TTC549 (cell line): Measurements from ENCODE around the gene INHBB.

Experiments used
- FAIRE-seq: peaks from 2 replicates; lab custom pipeline; 2012; peaks lifted over from hg19 to GRCh38; lab: Jason Lieb, UNC

Gene INHBB

DNA sequence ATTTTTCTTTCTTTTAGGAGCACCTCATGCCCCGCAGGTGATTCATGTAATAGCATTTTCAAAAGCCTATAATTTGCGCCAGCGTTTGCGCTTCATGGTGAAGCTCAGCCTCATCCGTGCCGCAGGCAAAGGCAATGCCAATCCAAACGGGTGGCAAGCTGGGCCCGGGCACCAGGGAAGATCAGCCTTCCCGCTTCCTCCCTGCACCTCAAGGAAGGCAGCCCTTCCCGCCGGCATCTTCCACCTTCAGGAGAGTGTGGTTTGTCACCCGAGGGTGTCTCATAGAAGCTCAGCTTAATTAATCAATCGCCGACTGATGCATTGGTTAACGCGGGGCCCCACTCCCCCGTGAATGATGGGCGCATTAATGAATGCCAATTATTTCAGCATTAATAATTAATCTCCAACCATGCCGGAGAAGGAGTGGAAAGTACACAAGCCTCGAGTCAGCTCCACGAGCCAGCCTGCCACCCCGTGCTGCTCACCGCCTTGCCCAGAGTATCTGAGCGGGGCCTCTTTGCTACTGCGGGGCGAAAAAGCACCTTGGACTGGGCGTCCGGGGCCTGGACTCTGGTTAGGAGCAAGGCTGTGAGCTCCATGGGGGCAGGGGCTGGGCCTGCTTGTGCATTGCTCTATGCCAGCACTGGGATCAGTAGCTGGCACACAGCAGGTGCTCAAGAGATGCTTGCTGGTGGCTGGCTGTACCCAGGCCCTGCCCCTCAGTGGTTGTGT, 13.0 kb downstream of the INHBB start:
- no peak for FAIRE-seq

DNA sequence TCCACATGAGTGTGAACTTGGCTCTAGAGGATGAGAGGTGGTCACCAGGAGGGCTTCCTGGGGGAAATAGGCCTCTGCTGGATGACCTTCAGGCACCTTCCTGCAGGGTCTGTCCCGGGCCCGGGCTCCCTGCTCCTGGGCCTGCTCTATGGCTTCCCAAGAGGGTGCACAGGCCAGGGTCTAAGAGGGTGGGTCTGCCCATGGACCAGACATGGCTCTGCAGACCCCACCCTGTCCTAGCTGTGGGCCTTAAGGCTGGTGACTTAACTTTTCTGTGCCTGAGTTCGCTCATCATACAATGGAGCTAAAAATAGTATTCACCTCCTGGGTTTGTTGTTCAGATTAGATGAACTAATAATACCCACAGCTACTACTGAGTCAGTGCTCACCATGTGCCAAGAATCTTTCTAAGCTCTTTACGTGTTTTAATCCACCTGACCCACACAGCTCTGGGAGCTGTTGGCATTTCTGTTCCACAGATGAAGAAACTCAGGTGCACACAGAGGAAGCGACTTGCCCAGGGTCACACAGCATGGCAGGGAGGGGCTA, 14.4 kb downstream of the INHBB start:
- FAIRE-seq = no peak

GRCh38 chr2:120362926-120363325, 17.0 kb downstream of the INHBB start:
- FAIRE-seq = no peak

DNA sequence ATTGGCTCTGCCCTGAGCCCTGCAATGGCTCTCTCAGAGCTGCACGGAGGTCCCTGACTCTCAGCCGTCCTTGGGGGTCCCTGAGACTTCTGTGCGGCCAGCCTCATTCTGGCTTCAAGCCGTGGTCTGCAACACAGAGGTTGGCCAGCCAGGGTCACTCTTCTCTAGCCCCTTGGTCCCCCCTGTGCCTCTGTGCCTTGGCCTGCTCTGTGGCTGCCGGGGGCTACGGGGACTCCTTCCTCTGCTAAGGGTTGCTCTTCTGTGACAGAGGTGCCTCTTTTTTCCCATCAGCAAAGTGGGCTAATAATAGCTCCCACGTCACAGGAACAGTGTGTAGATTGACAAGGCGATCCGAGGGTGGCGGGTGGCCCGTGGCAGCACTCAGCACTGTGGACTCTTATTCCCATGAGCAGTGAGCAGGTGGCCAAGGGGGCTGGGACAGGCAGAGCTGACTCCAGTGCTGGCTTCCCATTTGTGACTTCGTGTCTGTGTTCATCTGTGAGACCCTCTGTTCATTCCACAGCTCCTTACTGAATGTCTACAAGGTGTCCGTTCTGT, 19.4 kb downstream of the INHBB start:
- FAIRE-seq = no peak

DNA sequence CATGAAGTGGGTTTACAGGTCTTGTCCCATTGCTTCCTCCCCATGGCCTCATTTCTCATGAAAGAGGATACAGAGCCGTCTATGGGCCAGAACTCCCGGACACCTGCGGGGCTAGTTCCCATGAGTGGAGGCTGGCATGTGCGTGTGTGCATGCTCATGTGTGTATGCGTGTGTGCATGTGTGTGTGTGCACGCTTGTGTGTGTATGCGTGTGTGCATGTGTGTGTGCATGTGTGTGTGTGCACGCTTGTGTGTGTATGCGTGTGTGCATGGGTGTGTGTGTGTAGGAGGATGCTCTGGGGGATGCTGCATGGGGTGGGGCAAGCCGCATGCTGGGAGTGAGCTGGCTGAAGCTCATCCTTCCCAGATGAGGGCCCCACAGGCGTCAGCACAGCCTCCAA, 20.8 kb downstream of the INHBB start:
- no peak for FAIRE-seq

DNA sequence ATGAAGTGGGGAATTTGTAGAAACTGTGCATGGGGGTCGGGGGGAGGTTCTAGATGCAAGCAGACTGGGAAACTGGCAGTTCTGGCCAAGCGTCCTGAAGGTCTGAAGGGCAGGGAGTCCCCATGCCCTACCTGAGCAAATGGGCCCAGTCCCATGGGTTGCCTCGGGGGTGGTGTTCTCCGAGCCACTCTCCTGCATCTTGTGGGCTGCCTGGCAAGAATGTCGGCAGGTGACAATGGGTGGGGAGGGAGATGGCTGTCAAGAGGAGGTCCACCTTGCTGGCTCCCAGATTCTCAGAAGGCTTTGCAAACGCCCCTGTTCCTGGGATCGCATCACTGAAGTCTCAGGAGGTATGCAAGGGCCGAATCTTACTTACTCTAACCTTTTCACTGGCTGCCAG, 21.3 kb downstream of the INHBB start:
- FAIRE-seq = no peak

DNA sequence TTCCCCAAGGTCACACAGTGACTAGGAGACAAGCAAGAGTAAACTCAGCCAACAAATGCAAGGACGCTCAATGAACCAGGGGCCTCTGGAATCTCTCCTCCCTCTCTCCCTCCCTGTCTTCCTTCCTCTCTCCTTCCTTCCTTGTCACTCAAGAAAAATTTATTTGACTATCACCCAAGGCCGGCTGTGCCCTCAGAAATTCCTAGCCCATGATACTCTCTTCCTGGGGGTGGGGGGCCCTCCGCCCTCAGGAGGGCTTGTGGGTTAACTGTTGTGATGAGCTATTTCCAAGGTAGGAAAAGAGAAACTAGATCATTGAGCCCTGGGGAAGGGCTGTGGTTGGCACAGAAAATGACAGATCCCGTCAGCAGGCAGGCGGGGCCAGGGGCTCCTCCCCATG, 21.7 kb downstream of the INHBB start:
- no peak for FAIRE-seq

DNA sequence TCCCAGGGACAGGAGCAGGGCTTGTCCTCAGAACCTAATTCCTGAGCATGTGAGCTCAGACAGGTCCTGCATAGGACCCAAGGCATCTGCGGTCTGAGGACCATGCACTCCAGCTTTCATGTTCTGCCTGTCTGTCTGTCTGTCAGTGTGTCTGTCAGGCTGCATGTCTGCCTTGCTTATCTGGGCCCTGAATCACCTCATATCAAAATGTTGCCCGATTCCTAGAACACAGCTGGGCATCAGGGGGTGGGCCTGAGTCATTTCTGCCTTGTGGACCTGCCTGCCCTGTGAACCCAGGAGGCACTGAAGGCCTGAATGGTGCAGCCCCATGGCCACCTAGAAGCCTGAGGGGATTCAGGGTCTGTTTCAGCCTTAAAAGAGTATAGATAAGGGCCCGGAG, 22.1 kb downstream of the INHBB start:
- no peak for FAIRE-seq

DNA sequence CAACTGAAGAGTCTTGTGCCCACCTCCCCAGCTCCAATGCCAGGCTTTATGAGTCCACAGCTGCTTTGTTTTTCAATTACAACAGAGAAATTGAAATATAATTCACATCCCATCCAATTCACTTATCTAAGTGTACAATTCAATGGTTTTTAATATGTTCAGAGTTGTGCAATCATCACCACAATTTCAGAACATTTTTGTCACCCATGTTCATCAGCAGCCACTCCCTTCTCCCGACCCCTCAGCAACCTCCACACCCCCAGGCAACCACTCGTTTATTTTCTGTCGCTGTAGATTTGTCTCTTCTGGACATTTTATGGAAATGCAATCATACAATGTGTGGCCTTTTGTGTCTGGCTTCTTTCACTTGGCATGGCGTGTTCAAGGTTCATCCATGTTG, 23.3 kb downstream of the INHBB start:
- FAIRE-seq = no peak

GRCh38 chr2:120371969-120372625, 26.2 kb downstream of the INHBB start:
- FAIRE-seq = no peak

- FAIRE-seq = no peak
Observed at GRCh38 chr2:120372816-120373215, 26.9 kb downstream of the INHBB start.

- FAIRE-seq = no peak
Observed at GRCh38 chr2:120373424-120373823, 27.5 kb downstream of the INHBB start.

GRCh38 chr2:120374821-120375220, 28.9 kb downstream of the INHBB start:
- FAIRE-seq = no peak

- FAIRE-seq = no peak
Observed at GRCh38 chr2:120375251-120376020, 29.5 kb downstream of the INHBB start.

DNA sequence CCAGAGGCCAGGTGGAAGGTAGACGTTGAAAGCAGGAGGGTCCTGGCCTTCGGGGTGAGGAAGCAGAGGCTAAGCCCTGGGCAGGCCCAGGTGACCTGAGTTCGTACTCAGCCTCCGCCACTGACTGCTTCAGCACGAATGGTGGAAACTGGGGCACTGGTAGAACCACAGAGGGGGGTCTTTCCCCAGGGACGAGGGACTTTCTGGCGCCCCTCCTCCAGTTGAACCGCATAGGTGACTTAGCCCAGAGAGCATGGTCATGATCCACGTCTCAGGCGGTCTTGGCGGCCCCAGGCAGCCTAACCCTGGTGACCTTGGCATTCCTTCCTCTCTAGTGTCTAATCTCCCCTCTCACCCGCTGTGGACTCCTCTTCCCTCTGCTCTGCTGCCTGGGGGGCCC, 30.2 kb downstream of the INHBB start:
- FAIRE-seq = no peak

DNA sequence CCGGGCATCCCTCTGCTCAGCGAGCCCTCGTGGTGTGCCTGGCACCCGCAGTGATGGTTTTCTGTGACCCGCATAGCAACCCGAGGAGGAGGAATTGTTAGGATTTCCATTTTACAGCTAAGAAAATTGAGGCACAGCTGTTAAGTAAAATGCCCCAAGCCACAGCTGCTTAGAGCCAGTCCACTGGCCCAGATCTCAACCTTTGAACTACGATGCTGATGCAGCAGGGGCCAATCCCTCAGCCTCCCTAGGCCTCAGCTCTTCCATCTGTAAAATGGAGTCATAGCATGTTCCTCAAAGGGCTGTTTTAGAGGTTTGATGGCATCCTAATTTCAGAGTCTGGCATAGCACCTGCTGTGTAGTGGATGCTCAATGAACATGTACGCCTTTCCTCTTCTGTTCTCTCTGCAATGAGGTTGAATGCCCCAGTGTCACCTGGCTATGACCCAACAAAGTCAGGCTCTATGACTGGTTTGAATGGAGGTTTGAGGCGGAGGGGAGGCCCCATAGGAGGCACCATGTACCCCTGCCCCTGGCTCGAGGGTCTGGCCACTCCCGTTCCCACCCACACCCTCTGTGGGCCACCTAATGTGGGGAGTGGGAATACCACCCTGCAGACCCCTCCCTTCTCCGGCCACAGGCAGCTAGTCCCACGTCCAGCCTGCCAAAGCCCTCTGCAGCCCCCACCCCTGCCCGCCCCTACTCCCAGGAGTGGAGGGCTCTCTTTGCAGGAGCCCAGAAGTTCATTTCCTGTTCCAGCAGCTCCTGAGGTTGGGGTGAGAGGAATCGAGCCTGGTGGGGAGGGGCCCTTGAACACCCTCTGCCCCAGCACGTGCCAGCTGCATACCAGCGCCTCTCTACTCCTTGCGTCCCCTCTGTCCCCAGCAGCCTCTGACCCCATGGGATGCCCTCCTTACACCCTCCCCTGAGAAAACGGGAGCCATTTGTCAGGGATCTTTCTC, 31.0 kb downstream of the INHBB start:
- FAIRE-seq = no peak

DNA sequence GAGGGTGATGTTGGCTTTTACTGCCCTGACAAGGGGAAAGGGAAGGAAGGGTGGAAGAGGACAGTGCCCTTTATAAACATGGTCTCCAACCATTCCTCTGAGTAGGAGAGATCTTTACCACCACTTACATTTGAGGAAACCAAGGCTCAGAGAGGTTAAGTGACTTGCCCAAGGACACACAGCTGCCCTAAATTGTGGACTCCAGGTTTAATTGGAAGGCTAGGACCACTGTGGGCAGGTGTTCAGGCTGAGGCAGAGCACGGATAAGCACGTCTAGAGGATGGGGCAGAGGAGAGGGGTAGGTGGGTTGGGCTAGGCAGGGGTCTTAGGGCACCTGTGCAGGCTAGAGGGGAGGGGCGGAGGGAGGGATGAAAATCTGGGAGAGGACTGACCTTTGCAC, 32.7 kb downstream of the INHBB start:
- FAIRE-seq = no peak

DNA sequence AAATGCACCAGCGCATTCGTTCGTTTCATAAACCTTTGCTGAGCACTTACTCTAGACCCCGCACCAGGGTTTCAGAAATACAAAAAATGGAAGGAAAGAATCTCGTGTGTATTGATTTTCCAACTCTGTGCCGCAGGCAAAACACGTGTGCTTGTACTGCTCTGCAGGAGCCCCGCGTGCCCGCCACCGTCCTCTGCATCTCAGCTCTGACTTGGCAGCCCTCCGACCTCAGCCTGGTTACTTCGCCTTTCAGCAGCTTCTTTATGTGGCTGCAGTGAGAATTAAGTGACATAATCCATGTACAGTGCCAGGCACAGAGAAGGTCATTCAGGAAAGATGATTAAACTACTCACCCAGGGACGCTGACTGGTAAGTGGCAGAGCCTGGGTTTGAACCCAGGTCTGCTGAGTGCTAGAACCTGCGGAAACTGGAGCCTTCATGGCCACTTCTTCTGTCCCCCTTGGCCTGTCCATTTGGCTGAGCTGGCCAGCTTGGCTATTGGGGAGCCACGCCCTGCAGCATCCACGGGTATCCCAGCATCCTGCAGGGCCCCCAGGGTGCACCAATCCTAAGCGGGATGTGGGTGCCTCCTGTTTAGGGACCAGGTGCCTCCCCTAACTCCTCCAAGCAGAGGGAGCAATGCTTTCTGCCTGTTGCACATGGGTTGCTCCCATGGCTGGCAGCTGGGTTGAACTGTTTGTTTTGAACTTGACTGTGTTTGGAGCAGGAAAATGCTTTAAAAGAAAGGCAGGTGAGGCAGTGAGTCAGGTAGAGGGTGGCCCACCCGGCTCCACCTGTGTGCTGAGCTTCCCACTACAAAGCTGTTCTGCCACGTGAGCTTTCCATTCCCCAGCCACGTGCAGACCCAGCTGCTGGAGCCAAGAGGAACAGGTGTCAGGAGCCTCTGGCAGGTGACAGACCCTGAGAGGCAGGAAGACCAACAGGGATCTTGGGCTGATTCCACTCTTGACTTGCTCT, 34.3 kb downstream of the INHBB start:
- FAIRE-seq = no peak

DNA sequence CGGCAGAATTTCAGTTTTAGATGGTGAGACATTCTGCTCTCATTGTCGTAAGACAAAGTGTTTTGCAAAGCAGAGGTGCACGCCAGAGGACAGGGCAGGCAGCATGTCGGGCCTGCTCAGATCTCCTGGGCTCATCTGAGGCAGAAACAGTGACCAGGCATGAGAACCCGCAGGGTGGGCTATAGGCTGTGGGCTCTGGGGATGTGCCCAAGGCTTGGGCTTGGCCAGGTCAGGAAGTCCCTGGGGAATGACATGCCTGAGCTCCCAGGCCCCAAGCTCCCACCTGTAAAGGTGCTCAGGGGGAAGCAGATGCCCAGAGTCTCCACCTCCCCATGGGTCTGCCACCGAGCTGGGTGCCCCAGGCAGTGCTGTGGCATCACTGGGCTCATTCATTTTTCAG, 35.3 kb downstream of the INHBB start:
- FAIRE-seq = no peak

DNA sequence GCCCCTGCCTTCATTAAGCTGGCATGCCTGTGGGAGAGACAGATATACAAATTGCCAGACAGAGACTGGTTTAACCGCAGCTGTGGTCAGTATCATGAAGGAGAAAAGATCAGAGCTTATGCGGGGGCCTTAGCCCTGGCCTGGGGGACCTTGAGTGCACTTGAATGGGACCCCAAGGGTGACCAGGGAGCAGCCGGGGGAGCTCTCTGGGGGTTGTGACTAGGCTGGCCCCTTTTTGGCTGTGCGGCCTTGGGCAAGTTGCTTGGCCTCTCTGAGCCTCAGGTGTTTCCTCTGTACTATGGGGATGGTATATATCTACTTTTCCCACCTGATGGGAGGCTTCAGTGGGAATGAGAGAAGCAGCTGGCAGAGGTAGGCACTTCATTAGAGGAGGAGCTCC, 35.7 kb downstream of the INHBB start:
- FAIRE-seq = no peak
